ENCODE results near the gene GJD3.
A peak's percentile ranks its signal among the peaks of the same experiment; 100 is the strongest.

Gene GJD3

GRCh38 chr17:40343219-40344119, 21.1 kb downstream of the GJD3 start:
- no peak for TF ChIP-seq CTCF (IDR thresholded peaks at IDR 0.05; ENCODE audit: low read depth, low read length)
- H3K9me3 ChIP-seq (ENCODE audit: severe bottlenecking) = no peaks in the 10 kb centered on the region

GRCh38 chr17:40342504-40343218, 21.9 kb downstream of the GJD3 start:
- Histone ChIP-seq H3K36me3 (peaks cover 4% of the 10 kb centered on the region), H3K27me3 (ENCODE audit: insufficient read depth, low read depth, severe bottlenecking) (no peaks in the 10 kb centered on the region), H3K27ac (peak overlapping the region; percentile 55), H3K9me3 (ENCODE audit: severe bottlenecking) (no peaks in the 10 kb centered on the region), H3K4me3 (ENCODE audit: low read depth, low read length) (peak overlapping the region; percentile 60)
- DNase-seq = no peak
- TF ChIP-seq CTCF (IDR thresholded peaks at IDR 0.05; ENCODE audit: low read depth, low read length) = no peak

More at GRCh38 chr17:40343219-40344119, 21.1 kb downstream of the GJD3 start:
- Histone ChIP-seq H3K4me3 (ENCODE audit: low read depth, low read length) (peak overlapping the region; percentile 60), H3K27me3 (ENCODE audit: insufficient read depth, low read depth, severe bottlenecking) (no peaks in the 10 kb centered on the region), H3K27ac (peak overlapping the region; percentile 55), H3K36me3 (peaks cover 4% of the 10 kb centered on the region)
- DNase-seq = peak; percentile 70

- H3K4me3 ChIP-seq (ENCODE audit: low read depth, low read length) = peak overlapping the region; percentile 60
- TF ChIP-seq CTCF (IDR thresholded peaks at IDR 0.05; ENCODE audit: low read depth, low read length) = no peak
- peak; percentile 95 for DNase-seq
- no peaks in the 10 kb centered on the region for H3K27me3 ChIP-seq (ENCODE audit: insufficient read depth, low read depth, severe bottlenecking)
- peaks cover 4% of the 10 kb centered on the region for H3K36me3 ChIP-seq
- H3K9me3 ChIP-seq (ENCODE audit: severe bottlenecking) = no peaks in the 10 kb centered on the region
- H3K27ac ChIP-seq = peak overlapping the region; percentile 82
These were observed 22.6 kb downstream of the GJD3 start for GRCh38 chr17:40341808-40342503.

GRCh38 chr17:40340880-40341807, 23.4 kb downstream of the GJD3 start:
- peak; percentile 96 for DNase-seq
- H3K27me3 ChIP-seq (ENCODE audit: insufficient read depth, low read depth, severe bottlenecking) = no peaks in the 10 kb centered on the region
- peak; percentile 46; the same call in 1 of the 2 replicates for TF ChIP-seq CTCF (IDR thresholded peaks at IDR 0.05; ENCODE audit: low read depth, low read length)
- no peaks in the 10 kb centered on the region for H3K9me3 ChIP-seq (ENCODE audit: severe bottlenecking)
- peak overlapping the region; percentile 60 for H3K4me3 ChIP-seq (ENCODE audit: low read depth, low read length)
- peaks cover 4% of the 10 kb centered on the region for H3K36me3 ChIP-seq
- peak overlapping the region; percentile 82 for H3K27ac ChIP-seq

DNA sequence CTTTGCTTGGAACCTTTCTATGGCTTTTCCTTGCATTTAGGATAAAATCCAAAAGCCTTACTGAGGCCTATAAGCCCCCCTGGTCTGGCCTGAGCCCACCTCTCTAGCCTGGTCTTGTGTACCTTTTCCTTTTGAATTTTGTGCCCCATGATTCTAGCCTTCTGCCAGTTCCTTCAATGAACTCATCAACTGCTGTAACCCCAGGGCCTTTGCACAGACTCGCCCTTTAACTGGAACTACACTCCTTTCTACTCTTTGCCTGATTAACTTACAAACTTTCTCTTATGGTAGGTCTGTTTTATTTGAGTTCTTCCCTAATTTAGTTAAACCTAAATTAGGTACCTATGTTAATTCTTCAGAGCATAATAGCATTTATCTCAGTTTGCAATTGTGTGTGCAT, 24.2 kb downstream of the GJD3 start:
- Histone ChIP-seq H3K27me3 (ENCODE audit: insufficient read depth, low read depth, severe bottlenecking) (no peaks in the 10 kb centered on the region), H3K27ac (no peak overlapping the region), H3K4me3 (ENCODE audit: low read depth, low read length) (no peak overlapping the region), H3K36me3 (peaks cover 4% of the 10 kb centered on the region), H3K9me3 (ENCODE audit: severe bottlenecking) (no peaks in the 10 kb centered on the region)
- no peak for DNase-seq
- no peak for TF ChIP-seq CTCF (IDR thresholded peaks at IDR 0.05; ENCODE audit: low read depth, low read length)

Measured in WERI-Rb-1 (cell line).